HG03439 (cell line): ENCODE data around the gene FTO.
"Not testable (repeated sequence)": the region's sequence is repeated elsewhere in the genome, so short reads cannot be mapped to it uniquely, and the experiment has no call there.

Source experiments
- ATAC-seq: cut with Tn5 transposase; IDR thresholded peaks from one replicate; pipeline ENCODE4 v1.9.1; 2021; ENCODE audit warnings: mild to moderate bottlenecking, moderate library complexity; ENCODE audit not compliant: unreplicated experiment

The FTO gene

DNA sequence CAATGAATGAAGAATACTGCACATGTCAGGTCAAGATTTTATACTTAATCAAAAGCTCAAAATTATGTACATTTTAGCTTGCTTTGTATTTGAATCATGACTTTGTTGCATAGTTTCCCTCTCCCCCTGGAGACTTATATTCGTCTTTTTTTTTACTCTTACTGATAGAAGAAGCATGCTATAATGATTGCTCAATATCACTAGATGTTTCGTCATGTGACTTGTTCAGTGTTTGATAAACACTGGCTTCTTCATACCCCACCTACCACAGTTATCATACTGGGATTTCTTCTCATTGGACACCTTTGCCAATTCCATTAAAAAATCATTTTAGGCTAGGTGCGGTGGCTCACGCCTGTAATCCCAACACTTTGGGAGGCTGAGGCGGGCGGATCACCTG is 148.7 kb downstream of the FTO start:
- ATAC-seq = no peak

DNA sequence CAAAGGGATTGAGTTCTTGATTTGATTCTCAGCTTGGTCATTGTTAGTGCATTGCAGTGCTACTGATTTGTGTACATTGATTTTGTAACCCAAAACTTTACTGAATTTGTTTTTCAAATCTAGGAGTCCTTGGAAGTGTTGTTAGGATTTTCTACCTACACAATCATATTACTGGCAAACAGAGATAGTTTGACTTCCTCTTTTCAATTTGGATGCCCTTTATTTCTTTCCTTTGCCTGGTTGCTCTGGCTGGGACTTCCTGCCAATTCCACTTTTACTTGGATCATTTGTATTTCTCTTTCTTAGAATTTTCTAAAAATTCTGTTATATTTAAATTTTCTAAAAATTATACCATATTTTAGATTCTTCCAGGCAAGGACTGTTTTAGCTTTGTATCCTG is 151.1 kb downstream of the FTO start:
- no peak for ATAC-seq

DNA sequence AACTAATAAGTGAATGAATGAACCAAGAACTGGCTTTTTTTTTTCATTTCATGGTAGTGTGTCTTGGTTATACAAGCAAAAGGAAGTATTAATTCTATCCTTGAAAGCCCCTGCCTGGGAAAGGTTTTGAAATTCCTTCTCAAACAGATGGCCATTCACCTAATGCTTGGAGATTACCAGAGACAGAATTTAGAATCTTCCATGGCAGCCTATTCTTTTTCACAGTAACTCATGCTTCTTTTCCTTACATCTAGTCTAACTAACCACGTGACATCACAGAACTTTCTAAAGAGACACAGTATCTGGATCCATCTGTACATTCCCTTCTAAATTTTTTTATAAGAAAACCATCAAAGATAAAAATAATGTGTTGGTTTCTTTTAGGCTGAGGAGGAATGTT is 151.6 kb downstream of the FTO start:
- no peak for ATAC-seq

DNA sequence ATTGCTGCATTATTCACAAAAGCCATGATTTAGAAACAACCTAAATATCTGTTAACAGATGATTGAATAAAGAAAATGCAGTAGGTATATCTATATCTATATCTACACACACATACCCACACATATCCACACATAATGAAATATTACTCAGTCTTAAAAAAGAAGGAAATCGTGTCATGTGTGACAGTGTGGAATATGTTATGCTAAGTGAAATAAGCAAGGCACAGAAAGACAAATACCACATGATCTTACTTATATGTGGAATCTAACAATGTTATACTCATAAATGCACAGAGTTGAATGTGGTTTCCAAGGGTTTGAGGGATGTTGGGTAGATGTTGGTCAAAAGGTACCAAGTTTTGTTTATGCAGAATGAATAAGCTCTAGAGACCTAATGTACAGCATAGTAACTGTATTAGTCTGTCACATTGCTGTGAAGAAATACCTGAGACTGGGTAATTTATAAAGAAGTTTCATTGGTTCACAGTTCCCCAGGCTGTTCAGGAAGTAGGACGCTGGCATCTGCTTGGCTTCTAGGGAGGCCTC is 156.1 kb downstream of the FTO start:
- no peak for ATAC-seq

DNA sequence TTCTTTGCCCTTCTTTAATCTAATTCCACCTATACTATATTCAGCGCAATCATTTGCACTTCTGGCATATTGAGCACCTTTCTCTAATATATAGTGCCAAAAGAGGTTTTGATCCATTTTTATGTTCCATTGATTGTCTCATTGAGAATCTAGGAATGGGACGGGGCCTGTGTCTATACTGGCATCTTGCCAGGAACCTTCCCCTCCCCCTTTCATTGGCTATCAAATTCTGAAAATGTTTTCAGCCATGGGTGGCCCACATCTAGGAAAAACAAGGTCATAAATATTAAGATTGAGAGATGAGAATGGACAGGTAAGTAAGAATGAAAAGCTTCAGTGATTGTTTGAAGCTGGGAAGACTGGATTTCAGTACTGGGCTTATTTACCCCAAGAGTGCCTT is 159.9 kb downstream of the FTO start:
- no peak for ATAC-seq

DNA sequence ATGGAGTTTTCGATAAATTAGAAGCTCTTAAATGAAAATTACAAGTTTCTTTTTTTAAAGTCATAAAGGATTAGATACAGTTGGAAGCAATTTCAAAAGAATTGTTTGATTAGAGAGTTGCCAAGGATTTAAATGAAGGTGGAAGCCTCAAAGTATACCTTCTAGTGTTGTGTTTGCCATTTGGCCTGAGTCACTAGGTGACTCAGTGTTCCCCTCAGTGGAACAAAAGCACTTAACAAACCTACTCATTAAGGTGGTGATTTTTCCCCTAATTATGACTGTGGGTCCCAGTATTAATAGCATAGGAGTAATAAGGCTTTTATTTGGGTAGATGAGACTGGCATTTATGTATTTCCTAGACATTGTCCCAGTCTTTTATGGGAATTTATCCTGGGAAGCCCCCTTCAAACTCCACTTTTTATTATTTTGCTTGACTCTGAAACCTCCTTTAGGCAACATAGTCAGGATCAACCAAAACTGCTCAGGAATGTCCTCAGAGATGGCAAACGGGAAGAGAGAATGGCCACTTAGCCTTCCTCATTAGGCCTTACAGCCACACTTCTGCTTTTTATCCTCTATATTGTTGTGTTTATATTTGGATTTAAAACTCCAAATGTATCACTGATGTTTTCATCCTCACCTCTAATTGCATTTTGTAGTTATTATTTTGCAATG is 161.0 kb downstream of the FTO start:
- no peak for ATAC-seq

DNA sequence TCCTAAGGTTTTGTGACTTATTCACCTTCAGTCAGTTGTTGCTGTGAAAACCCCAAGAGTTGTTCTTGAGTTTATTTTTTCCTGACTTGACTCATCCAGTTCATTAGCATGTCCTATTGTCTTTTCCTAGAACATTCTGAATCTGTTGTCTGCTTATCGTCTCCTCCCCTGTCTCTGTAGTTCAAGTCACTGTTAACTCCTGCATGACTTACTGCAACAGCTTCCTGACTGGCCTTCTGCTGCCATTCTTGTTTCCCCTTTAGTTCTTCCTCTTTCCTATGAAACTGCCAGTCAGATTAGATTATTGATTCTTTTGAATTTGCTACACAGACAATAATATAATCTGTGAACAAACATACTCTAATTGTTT is 161.5 kb downstream of the FTO start:
- no peak for ATAC-seq

DNA sequence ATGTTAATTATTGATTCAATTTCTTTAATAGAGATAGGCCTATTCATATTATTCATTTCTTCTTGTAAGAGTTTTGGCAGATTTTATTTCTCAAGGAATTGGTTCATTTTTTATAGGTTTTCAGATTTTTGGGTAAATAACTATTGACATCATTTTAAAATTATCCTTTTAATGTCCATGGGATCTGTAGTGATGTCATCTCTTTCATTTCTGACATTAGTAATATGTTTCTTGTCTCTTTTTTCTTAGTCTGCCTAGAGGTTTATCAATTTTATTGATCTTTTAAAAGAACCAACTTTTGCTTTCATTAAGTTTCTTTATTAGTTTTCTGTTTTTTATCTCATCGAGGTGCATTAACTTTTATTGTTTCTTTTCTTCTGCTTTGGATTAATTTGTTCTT is 162.6 kb downstream of the FTO start:
- no peak for ATAC-seq

DNA sequence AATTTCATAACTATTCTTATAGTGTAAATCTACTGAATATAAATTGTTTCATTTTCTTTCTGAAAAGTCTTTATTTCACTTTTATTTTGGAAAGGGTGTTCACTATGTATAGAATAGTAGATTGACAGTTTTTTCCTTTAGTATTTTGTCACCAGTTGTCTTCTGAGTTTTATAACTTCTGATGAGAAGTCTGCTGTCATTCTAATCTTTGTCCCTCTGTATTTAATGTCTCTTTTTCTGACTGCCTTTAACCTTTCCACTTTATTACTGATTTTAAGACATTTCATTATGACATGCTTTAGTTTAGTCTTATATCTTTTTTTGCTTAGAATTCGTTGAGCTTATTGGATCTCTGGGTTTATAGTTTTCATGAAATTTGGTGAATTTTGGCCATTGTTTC is 166.9 kb downstream of the FTO start:
- no peak for ATAC-seq

DNA sequence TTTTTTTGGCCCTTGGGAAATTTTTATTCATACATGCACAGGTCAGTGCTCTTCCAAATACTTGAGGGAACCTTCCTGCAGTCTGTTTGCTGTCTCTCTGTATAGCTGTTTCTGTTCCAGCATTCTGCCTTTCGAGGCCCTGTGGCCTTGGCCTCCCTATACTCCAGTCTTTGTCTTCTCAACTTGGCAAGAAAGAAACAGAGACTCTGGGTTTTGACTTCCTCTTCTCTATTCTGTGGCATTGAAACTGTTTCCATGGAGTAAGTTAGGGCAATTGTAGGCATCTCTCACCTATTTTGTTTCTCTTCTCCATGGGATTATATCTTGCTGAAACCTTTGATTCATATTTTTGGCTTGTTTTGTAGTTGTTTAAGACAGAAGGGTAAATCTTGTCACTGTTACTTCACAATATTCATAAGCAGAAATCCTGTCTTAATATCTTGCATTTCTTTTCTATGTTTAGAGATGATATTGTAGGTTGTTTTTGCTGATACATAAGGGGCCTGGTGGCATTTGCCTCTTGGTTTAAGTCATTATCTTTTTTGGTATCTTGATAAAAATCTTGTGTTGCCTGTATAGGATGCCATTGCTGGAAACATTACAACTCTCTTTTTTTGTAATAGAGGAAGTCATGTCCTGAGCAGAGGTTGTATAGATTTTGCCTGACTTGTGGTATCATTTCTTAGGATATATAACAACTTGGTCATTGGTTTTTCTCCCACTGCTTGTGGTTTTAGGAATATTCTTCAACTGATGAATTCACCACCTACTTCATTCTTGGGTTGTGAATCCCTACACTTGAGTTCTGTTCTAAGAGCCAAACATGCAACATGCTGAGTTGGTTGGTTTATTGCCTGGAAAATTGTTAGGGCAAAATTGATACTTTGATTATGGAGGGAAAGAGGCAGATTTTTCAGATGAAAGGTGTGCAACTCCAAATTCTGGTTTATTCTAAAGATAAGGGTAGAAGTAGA is 168.6 kb downstream of the FTO start:
- ATAC-seq = no peak

DNA sequence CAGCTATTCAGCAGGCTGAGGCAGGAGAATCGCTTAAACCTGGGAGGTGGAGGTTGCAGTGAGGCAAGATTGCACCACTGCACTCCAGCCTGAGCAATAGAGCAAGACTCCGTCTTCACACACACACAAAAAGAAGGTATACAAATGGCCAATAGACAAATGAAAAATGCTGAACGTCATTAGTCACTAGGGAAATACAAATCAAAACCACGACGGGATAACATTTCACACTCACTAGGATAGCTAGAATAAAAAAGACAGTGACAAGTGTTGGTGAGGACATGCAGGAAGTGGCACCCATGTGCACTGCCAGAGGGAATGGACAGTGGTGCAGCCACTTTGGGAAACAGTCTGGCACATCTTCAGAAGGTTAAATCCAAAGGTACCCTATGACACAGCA is 172.9 kb downstream of the FTO start:
- no peak for ATAC-seq

DNA sequence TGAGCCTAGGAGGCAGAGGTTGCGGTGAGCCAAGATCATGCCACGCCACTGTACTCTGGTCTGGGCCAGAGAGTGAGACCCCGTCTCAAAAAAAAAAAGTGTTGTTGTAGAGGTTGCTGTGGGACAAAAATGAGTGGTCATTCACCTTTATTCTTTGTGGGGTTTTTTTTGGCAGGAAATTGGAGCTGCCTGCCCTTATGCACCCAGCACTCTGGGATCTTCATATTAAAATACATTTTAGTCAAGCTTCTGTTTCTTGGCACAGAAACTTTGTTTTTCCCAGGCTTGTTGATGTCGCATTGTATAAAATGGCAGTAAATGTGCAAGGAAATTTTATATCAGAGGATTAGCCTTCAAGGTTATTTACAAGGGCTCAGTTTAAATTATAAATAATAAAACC is 174.3 kb downstream of the FTO start:
- ATAC-seq = no peak

DNA sequence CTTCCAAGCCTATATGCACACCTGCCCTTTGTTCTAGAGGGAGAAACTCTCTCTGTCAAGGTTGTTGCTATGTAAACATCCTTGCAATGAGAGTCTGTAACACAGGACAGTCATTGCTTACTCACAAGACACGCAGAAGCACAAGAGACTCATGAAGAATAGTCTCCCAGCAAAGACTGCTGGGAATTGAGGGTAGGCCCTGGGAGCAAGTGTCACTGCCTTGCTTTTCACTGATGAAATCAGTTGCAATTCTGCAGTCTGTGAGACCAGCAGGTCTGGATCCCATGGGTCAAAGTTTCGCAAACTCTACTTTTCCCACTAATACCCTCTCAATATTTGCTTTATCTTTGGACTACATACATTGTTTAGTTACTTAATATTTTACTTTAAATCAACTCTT is 177.4 kb downstream of the FTO start:
- ATAC-seq = no peak

DNA sequence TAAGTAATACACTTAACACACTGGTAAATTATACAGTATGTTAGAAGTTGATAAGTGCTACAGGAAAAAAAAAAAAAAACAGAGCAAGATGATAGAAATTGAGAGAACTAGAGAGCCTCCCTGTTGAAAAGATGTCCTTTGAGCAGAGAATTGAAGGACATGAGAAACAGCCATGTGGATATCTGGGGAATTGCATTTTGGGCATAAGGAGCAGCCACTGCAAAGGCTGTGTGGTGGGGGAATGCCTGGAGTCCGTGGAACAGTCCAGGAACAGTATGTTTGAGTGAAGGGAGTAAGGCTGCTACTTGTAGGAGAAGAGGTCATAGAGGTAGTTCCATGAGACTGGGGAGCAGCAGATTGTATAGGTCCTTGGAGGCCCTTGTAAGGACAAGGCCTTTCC is 178.4 kb downstream of the FTO start:
- no peak for ATAC-seq

DNA sequence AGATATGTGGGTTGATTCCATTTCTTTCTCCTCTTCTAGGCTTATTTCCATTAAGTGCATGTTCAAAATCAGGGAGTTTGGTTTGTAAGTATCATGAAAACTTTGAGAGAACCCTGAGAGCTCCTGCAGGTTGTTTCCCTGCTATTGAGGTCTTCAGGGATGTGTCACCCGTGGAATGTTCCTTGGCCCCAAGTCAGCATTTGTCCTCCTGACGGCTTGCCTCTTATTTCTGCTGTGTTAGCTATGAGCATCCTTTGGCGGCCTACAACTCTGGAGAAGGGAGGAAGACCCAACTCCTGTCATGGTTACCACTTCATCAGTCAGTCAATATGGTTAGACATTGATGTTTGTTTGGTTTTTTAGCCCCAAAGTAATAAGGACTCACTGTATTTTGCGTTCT is 180.8 kb downstream of the FTO start:
- ATAC-seq = no peak

DNA sequence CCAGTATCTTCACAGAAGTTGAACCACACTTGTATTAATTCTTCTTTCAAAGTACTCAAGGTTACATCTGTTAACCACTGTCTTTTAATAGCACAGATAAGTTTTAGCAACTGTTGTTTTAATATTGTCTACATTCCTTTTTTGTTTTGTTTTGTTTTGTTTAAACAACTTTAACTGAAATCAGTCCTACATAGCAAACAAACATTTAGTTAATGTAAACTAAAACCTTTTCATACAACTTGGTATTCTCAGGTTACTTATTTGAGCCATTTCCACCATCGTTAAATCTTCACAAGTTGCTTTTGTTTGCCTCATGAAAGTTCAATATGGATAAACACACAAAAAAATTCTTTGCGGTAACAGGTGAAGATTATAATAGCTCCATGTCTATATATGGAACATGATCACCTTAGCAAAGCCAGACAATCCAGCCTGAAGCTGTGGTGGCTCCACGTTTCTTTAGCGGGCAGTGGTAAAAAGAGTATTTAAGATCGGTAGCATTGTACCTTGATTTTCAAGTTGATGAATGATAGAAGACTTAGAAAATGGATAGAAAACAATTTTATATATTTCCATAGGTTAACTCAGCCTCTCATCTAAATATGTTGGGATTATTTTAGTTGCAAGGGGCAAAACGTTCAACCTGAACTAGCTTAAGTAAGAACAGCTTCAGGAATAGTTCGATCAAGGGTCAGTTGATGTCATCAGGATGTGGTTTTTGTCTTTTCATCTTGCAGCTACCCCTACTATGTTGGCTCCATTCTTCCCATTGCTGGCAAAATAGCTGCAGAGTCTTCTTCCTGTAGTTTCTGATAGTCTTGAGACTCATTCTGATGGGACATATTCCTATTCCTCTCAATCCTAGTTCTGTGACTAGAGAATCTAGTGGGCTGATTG is 182.8 kb downstream of the FTO start:
- no peak for ATAC-seq

DNA sequence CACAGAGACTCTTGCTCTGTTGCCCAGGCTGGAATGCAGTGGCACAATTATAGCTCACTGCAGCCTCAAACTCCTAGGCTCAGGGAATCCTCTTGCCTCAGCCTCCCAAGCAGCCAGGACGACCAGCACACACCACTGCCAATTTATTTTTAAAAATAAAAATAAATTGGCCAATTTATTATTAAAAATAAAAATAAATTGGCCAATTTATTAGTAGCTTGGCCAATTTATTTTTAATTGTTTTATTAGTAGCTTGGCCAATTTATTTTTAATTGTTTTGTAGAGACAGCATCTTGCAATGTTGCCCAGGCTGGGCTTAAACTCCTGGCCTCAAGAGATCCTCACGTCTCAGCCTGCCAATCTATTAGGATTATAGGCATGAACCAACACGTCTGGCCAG is 184.3 kb downstream of the FTO start:
- no peak for ATAC-seq

DNA sequence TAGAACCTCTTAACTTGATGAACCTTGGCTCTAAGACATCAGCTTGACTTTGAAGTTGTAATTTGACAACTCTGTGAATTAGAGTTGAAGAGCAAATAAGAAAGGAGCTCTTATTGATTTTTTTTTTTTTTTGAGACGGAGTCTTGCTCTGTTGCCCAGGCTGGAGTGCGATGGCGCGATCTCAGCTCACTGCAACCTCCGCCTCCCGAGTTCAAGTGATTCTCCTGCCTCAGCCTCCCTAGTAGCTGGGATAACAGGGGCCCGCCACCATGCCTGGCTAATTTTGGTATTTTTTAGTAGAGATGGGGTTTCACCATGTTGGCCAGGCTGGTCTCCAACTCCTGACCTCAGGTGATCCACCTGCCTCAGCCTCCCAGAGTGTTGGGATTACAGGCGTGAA is 186.9 kb downstream of the FTO start:
- ATAC-seq = not testable (repeated sequence)

DNA sequence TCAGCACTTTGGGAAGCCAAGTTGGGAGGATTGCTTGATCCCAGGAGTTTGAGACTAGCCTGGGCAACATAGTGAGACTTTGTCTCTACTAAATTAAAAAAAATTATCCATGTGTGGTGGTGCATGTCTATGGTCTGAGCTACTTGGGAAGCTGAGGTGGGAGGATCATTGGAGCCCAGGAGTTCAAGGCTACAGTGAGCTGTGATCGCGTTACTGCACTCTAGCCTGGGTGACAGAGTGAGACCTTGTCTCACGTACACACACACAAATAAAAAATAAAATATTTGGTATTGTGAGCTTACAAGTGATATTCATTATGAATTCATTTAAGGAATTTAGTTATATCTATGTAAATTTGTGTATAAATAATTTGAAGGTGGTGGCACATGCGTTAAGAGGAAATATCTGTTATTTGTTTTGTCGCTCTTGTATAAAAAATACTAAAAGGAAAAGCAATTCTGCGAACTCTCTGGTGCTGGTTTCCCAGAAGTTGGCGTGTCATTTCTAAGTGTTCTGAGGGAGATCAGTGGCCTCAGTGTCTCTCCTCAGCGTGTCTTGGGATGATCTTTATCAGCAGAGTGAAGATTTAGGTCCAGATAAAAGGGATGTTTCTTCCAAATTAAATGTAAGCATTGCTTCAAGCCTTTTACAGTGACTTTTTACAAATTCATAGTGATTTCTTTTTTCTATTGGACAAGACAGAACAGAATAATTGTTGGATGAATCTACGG is 187.6 kb downstream of the FTO start:
- no peak for ATAC-seq

DNA sequence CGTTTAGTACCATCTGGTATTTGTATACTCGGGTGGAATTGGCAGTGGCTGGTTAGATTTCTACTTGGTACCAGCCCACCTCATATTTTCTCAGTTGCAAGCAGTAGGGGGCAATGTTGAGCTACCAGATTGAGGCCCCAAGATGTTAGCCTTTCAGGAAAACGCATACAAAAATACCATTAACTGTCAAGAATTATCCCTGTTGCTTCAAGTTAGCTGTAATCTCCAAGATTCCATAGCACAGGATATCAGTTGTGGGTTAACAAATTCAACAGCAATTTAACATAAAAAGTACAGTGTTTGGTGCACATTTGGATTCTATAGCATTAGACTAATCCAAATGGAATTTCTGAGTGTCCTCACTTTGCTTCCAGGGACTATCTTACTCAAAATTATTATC is 188.2 kb downstream of the FTO start:
- no peak for ATAC-seq
